ENCODE results near the gene MGAT3.

- peak; percentile 89 for TF ChIP-seq CTCF (IDR thresholded peaks at IDR 0.05)
- no peak for TF ChIP-seq SIN3A (IDR thresholded peaks at IDR 0.05; ENCODE audit: borderline replicate concordance, insufficient read depth, low read depth, low read length)
Observed at GRCh38 chr22:39534591-39535356, 78.0 kb downstream of the MGAT3 start.
